ENCODE results near the gene NUDT4. TPM values are rescaled to one million over a fixed set of nuclear protein-coding genes. Genes with fewer than 3 reads are reported as not detected.

The NUDT4 gene
- total RNA-seq, 1 experiment from 2014 or later = 51.0 TPM

- H3K4me3 ChIP-seq = no peak overlapping the region
- H3K27ac ChIP-seq = no peak overlapping the region
- no peaks in the 10 kb centered on the region for H3K4me1 ChIP-seq (replicated peaks; ENCODE audit: insufficient read depth)
- CTCF ChIA-PET = no interaction called here
- no peak overlapping the region for H2AFZ ChIP-seq
- H3K9me2 ChIP-seq (ENCODE audit: insufficient read depth) = no peaks in the 10 kb centered on the region
- intact Hi-C loops (cut with micrococcal nuclease; ENCODE audit: unreplicated experiment) = no loop called here
- H3K36me3 ChIP-seq (ENCODE audit: low read depth) = no peaks in the 10 kb centered on the region
- no peaks in the 10 kb centered on the region for H4K20me1 ChIP-seq (ENCODE audit: insufficient read depth)
- H3K4me2 ChIP-seq = no peak overlapping the region
- TF ChIP-seq EZH2 (IDR thresholded peaks at IDR 0.05; ENCODE audit: low read depth) = no peak
- no peak for TF ChIP-seq CTCF (conservative IDR thresholded peaks at IDR 0.05)
- DNase-seq = no peak
- H3K27me3 ChIP-seq (ENCODE audit: insufficient read depth, low read depth) = no peaks in the 10 kb centered on the region
- POLR2A ChIA-PET (ENCODE audit: unreplicated experiment) = interaction anchor here (0.6 kb wide), 1 partner anchor 212 kb away, joined by 3 read pairs; no protein-coding TSS in a partner anchor
- no TSS peak for BruUV-seq (replicated peaks)
- H3K79me2 ChIP-seq (ENCODE audit: low read depth) = no peaks in the 10 kb centered on the region
- no peaks in the 10 kb centered on the region for H3K9me3 ChIP-seq (ENCODE audit: insufficient read depth, low read depth)
- H3F3A ChIP-seq (ENCODE audit: insufficient read depth, low read depth) = no peaks in the 10 kb centered on the region
Observed at GRCh38 chr12:93456077-93456476, 78.4 kb downstream of the NUDT4 start.

Other genes with a start within 250 kb of the NUDT4 start
- 68.5 and 82.1 TPM in 2 replicates for gene UBE2N, start 64.0 kb downstream of the NUDT4 start, total RNA-seq (2021)
- gene MRPL42, start 89.6 kb downstream of the NUDT4 start, total RNA-seq (2021) = 52.8 and 61.0 TPM in 2 replicates
- 9.2 and 11.1 TPM in 2 replicates for gene SOCS2, start 194.8 kb downstream of the NUDT4 start, total RNA-seq (2021)

Data from PC-9 (cell line).